SK-N-SH treated with all-trans-retinoic acid at 6 μM for 48 hours (cell line): ENCODE measurements around the gene VMAC.

ENCODE experiments used
- CREB5 ChIP-seq: fragments of 250-450 bp; sonication (Bioruptor Pico); IDR thresholded peaks from 2 replicates; pipeline ENCODE4 v1.5.1; 2020; ENCODE audit warnings: low read depth, mild to moderate bottlenecking, moderate library complexity
- RARB ChIP-seq: fragments of 250-450 bp; sonication (Bioruptor Pico); IDR thresholded peaks from 2 replicates; pipeline ENCODE4 v1.8.0; 2021; ENCODE audit warnings: mild to moderate bottlenecking, moderate library complexity
- TOX ChIP-seq: fragments of 250-450 bp; sonication (Bioruptor Pico); IDR thresholded peaks from 2 replicates; pipeline ENCODE4 v1.8.0; 2021; ENCODE audit warnings: mild to moderate bottlenecking, moderate library complexity, borderline replicate concordance
- ZFP3 ChIP-seq: fragments of 250-450 bp; sonication (Bioruptor Pico); IDR thresholded peaks from 2 replicates; pipeline ENCODE4 v1.5.0; 2020; ENCODE audit warnings: mild to moderate bottlenecking, moderate library complexity
- ZFP30 ChIP-seq: fragments of 450-650 bp; formaldehyde crosslinking; IDR thresholded peaks from 2 replicates; pipeline ENCODE4 v1.5.0; 2022; ENCODE audit warnings: mild to moderate bottlenecking, moderate library complexity
- ZNF565 ChIP-seq: fragments of 450-650 bp; formaldehyde crosslinking; conservative IDR thresholded peaks from 2 replicates; pipeline ENCODE4 v1.5.0; 2020; ENCODE audit warnings: low read depth, mild to moderate bottlenecking, moderate library complexity

- TF ChIP-seq ZFP30: no peak
- no peak for TF ChIP-seq RARB (CRISPR knock-in tag)
- TF ChIP-seq TOX (CRISPR knock-in tag): no peak
- no peak for TF ChIP-seq ZNF565
- no peak for TF ChIP-seq CREB5 (CRISPR knock-in tag)
- TF ChIP-seq ZFP3 (CRISPR knock-in tag): no peak
Measured at GRCh38 chr19:5929179-5929578, 24.5 kb downstream of the VMAC start.
